ENCODE data around the gene DENND1A.

The DENND1A gene

GRCh38 chr9:123659358-123659757 lies 270.6 kb downstream of the DENND1A start:
- no peak for DNase-seq (ENCODE audit: low spot score)
- TF ChIP-seq CTCF (IDR thresholded peaks at IDR 0.05) = no peak
- Histone ChIP-seq H3K27ac (no peak overlapping the region), H3K4me3 (no peak overlapping the region)

GRCh38 chr9:123658792-123659191 lies 271.1 kb downstream of the DENND1A start:
- no peak for TF ChIP-seq CTCF (IDR thresholded peaks at IDR 0.05)
- DNase-seq (ENCODE audit: low spot score) = no peak
- Histone ChIP-seq H3K4me3 (no peak overlapping the region), H3K27ac (no peak overlapping the region)

GRCh38 chr9:123657941-123658340 lies 272.0 kb downstream of the DENND1A start:
- no peak overlapping the region for H3K4me3 ChIP-seq
- H3K27ac ChIP-seq = no peak overlapping the region
- DNase-seq (ENCODE audit: low spot score) = no peak
- TF ChIP-seq CTCF (IDR thresholded peaks at IDR 0.05) = no peak

GRCh38 chr9:123657099-123657498 lies 272.8 kb downstream of the DENND1A start:
- DNase-seq (ENCODE audit: low spot score) = no peak
- H3K4me3 ChIP-seq = no peak overlapping the region
- no peak for TF ChIP-seq CTCF (IDR thresholded peaks at IDR 0.05)
- H3K27ac ChIP-seq = no peak overlapping the region

- DNase-seq (ENCODE audit: low spot score) = no peak
- Histone ChIP-seq H3K27ac (no peak overlapping the region), H3K4me3 (no peak overlapping the region)
- no peak for TF ChIP-seq CTCF (IDR thresholded peaks at IDR 0.05)
Measured at GRCh38 chr9:123656565-123656964, 273.4 kb downstream of the DENND1A start.

- no peak for DNase-seq (ENCODE audit: low spot score)
- H3K4me3 ChIP-seq = no peak overlapping the region
- no peak overlapping the region for H3K27ac ChIP-seq
- TF ChIP-seq CTCF (IDR thresholded peaks at IDR 0.05) = no peak
Measured at GRCh38 chr9:123655681-123656423, 274.1 kb downstream of the DENND1A start.

- Histone ChIP-seq H3K4me3 (no peak overlapping the region), H3K27ac (no peak overlapping the region)
- DNase-seq (ENCODE audit: low spot score) = no peak
- no peak for TF ChIP-seq CTCF (IDR thresholded peaks at IDR 0.05)
Measured at GRCh38 chr9:123654994-123655637, 274.8 kb downstream of the DENND1A start.

All from coronary artery (tissue), 2 donors.